GM21423 (cell line): ENCODE data around the gene GPR180.
A peak's percentile ranks its signal among the peaks of the same experiment; 100 is the strongest.
"Not testable (repeated sequence)": the region's sequence is repeated elsewhere in the genome, so short reads cannot be mapped to it uniquely, and the experiment has no call there.

Experiments
- ATAC-seq: cut with Tn5 transposase; IDR thresholded peaks from one replicate; pipeline ENCODE4 v1.9.1; 2021; ENCODE audit warnings: mild to moderate bottlenecking, moderate library complexity; ENCODE audit not compliant: unreplicated experiment

The GPR180 gene

GRCh38 chr13:94595950-94596574 is 5.6 kb upstream of the GPR180 start, which contains the start of gene TGDS:
Gene TGDS (minus strand): TSS chr13:94596152. CDS start chr13:94596136, 16 bp downstream.
- peak; percentile 98 for ATAC-seq

DNA sequence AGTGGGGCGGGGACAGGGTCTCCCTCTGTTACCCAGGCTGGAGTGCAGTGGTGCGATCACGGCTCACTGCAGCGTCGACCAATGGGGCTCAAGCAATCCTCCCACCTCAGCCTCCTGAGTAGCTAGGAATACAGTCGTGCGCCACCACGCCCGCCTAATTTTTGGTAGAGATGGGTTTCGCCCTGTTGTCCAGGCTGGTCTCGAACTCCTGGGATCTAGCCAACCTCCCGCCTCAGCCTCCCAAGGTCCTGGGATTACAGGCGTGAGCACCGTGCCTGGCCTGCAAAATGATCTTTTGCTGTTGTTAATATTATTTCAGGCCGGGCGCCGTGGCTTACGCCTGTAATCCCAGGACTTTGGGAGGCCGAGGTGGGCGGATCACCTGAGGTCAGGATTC is 5.1 kb upstream of the GPR180 start:
- ATAC-seq: no peak

GRCh38 chr13:94598281-94598680 is 3.4 kb upstream of the GPR180 start:
- no peak for ATAC-seq

GRCh38 chr13:94599877-94600276 is 1.8 kb upstream of the GPR180 start:
- no peak for ATAC-seq

DNA sequence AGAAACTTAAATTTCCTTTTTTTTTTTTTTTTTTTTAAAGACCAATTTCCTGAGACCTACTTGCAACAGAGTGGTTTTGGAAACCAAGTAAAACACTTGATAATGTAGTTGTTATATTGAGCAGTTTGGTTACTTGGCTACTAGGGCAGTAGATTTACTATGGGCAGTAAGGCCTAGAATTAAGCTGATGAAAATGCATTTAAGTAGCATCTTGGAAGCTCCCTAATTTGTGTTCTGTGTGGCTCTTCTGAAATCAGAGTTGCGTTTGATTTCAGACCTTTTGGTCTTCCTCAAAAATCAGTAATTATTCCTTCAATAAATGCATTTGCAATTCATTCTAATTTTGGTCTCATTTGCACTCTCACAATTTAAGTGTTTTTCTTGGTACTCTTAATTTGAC is 810 bp downstream of the GPR180 start:
- no peak for ATAC-seq

DNA sequence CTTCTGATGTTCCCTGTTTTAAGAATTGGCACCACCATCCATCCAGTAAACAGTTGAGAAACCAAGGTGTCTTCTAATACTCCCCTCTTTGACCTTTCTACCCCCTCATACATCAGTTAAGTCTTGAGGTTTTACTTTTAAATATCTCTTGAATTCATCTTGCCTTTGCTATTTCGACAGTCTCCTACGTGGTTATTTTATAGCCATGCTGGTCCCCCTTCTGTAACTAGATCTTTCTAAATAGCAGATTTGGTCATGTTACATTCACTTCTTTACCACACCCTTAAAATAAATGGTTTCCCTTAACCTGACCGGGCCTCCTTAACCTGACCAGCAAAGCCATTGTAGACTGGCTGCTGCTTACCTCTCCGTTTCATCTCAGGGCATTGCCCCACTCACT is 5.4 kb downstream of the GPR180 start:
- no peak for ATAC-seq

- ATAC-seq: no peak
Observed at GRCh38 chr13:94607939-94608338, 6.3 kb downstream of the GPR180 start.

GRCh38 chr13:94608586-94608985 is 6.9 kb downstream of the GPR180 start:
- no peak for ATAC-seq

DNA sequence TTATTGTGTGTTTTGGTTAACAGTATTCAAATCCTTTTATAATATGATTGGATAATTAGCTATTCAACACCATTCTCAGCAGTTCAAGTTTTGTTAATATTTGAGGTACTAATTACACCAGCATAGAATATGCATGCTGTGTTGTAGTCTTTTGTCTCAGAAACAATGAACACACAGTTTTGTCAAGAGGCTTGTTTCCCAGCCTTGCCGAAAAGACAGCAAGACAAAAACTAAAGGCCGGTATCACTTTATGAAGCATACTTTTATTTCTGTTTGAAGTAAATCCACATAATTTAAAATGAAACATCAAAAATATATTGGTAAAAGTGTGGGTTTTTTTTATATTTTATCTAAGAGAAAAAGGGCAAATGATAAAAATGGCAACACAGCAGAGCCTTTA is 7.5 kb downstream of the GPR180 start:
- ATAC-seq: no peak

GRCh38 chr13:94610475-94610874 is 8.8 kb downstream of the GPR180 start:
- ATAC-seq: no peak

DNA sequence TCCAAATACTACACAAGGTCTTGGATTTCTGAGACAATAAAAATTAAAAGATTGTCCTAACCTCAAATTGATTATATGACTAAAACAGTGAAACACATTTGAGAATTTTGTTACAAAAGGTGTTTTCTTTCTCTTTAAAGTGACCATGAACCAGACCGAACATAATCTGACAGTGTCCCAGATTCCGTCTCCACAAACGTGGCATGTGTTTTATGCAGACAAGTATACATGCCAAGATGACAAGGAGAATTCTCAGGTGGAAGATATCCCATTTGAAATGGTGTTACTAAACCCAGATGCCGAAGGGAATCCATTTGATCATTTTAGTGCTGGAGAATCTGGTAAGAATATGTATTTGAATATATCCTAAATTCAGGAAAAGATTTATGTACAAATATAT is 10.4 kb downstream of the GPR180 start:
- ATAC-seq: no peak

DNA sequence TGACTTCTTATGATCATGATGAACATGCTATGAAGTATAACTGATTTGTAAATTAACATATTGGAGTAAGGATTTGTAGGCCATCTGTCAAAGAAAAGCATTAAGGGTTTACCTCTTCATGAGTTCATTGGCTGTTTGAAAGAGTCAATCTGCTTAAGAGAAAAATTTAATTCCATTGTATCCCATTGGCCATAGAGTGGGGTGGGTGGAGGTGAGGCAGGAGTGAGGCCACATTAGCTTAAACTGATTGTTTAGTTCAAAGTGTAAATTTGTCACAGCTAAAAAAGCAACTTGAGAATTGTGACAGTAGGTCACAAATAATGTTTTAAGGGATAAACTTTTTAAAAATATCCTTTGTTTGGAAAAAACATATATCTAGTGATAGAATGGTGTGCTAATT is 11.4 kb downstream of the GPR180 start:
- no peak for ATAC-seq

- ATAC-seq: peak; percentile 59
Observed at GRCh38 chr13:94617389-94618000, 15.8 kb downstream of the GPR180 start.

DNA sequence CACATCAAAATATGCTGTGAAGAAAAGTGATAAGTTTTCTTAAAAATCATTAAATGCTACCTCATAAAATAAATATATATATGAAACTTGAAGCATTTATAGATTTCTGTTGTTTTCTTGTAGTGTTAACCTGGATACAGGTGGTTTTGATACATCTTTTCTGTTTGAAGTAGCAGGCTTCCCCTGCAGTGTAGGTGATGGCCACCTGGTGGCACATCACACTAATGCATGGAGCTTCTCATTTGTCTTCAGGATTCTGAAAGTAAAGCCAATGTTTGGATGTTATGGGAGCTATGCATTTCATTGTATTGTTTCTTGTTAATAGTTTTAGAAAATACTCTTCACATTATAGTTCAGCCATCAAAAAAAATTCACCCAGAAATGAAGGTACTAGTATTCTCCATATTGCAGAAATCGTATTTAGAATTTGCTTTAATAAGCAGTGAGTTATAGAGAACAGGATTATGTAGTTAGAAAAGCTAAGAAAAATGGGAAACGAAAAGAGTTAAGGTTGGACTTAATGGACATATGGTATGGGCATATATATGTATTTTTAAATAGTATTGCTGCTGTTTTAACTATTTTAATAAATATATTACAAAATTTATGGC is 18.7 kb downstream of the GPR180 start:
- ATAC-seq: peak; percentile 79

GRCh38 chr13:94622344-94622743 is 20.7 kb downstream of the GPR180 start:
- ATAC-seq: no peak

DNA sequence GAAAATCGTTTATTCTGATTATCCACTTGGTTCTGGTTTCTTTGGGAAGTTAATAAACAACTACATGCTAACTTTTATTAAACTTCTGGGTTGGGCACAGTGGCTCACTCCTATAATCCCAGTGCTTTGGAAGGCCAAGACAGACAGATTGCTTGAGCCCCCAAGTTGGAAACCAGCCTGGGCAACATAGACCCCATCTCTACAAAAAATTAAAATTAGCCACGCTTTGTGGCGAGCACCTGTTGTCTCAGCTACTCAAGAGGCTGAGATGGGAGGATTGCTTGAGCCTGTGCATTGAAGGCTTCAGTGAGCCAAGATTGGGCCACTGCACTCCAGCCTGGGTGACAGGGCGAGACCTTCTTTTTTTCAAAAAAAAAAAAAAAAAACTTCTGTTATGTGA is 21.7 kb downstream of the GPR180 start:
- ATAC-seq: no peak

- ATAC-seq: no peak
Observed at GRCh38 chr13:94630858-94631257, 29.2 kb downstream of the GPR180 start.

DNA sequence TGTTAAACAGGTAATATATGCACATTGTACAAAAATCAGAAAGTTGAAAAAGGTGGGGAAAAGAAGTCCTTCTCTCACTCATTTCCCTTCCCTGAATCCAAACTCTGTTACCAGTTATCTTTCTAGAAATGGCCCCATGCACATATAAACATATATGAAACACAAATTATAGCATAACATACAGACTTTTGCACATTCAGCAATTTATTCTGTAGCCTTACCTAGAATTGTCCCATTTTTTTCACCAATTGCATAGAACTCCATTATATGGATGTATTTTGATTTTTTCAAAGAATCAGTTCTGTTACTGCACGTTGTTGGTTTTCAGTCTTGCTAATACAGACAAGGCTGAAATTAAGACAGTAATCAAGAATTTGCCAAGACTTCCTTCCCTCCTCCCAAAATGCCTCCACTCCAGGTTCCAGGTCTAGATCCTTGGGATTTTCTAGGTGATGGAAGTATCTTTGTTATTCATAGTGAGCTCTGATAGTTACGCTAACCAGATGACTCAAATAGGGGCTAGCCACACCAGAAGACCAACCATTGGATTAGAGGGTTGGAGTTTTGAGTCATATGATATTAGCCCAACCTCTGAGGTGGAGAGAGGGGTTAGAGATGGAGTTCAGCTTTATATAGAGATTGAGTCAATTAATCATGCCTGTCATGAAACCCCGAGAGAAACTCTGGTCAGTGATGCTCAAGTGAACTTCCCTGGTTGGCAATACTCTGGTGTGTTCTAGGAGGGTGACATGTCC is 30.7 kb downstream of the GPR180 start:
- no peak for ATAC-seq

- not testable (repeated sequence) for ATAC-seq
Observed at GRCh38 chr13:94636096-94636495, 34.4 kb downstream of the GPR180 start.

GRCh38 chr13:94636942-94637578 is 35.4 kb downstream of the GPR180 start:
- ATAC-seq: no peak

GRCh38 chr13:94637677-94638076 is 36.0 kb downstream of the GPR180 start:
- ATAC-seq: not testable (repeated sequence)
